ENCODE measurements around the gene MTSS2.
"Not testable (repeated sequence)": the region's sequence is repeated elsewhere in the genome, so short reads cannot be mapped to it uniquely, and the experiment has no call there.

Gene MTSS2

GRCh38 chr16:70650216-70650615, 35.6 kb downstream of the MTSS2 start:
- DNase-seq, result no peak

DNA sequence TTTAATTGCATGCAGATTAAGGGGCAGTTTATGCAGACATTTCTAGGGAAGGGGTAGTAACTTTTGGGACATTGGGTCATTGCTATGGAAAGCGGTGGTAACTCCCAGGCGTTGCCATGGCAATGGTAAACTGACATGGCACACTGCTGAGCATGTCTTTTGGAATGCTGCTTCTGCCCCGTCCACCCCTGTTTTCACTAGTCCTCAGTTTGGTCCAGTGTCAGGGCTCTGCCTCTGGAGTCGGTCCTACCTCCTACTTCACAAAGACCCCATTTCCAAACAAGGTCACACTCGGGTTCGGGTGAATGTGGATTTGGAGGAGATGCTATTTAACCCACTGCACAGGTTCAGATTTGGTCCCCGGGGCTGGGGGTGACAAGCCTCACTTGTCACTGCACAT, 36.6 kb downstream of the MTSS2 start:
- DNase-seq, result no peak

DNA sequence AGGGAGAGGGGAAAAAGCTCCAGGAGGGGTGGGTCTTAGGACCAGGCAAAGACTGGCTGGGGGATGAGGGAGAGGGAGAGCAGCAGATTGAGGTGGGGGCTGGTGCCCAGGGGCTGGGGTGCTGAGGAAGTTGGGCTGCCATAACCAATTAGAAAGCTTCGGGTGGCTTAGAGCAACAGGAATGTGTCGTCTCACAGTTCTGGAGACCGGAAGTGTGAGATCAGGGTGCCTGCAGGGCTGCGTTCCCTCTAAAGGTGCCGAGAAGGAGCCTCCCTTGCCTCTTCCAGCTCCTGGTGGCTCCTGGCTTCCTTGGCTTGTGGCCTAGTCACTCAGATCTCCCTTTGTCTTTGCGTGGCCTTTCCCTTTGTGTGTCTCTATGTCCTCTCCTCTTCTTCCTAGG, 37.2 kb downstream of the MTSS2 start:
- DNase-seq, result no peak

DNA sequence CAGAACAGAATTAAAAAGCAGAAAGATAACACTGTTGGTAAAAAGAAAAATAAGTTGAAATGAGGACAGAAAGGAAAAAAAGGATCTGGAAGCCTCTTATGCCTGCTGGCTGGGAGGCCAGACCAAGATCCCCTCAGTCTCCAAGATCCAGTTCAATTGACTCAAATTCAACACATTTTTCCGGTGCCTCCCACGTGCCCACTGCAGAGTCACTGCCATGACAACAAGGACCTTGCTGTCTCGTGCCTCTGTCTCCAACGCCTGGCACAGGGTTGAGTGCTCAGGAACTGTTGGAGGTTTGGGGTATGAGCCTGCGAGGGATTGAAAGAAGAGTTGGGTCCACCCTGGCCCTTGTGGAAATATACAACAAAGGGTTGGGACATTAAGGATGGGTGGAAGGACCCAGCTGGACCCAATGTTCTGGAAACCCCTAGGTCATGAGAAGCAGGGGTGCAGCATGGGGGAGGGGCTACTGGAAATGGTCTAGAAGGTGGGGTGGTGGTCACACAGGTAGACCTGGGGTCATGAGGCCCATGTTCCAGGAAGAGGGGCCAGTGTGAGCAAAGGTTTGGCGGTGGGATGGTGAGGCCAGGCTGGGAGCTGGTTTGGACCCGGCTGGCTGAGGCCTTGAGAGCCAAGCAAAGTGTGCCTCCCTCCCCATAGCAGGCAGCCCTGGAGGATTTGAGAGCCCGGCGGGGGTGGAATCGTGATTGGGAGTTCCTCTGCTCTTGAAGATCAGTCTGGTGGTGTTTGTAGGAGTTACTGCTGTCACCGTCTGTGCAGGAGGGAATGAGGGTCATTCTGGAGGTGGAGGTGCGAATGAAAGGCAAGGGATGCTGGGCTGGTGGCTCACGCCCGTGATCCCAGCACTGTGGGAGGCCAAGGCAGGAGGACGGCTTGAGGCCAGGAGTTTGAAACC, 38.2 kb downstream of the MTSS2 start:
- DNase-seq, result no peak

GRCh38 chr16:70646260-70647241, 39.3 kb downstream of the MTSS2 start, which contains the start of gene IL34:
Gene IL34 (plus strand): TSS chr16:70646559. CDS start chr16:70646948, 389 bp downstream.
- DNase-seq, result no peak

DNA sequence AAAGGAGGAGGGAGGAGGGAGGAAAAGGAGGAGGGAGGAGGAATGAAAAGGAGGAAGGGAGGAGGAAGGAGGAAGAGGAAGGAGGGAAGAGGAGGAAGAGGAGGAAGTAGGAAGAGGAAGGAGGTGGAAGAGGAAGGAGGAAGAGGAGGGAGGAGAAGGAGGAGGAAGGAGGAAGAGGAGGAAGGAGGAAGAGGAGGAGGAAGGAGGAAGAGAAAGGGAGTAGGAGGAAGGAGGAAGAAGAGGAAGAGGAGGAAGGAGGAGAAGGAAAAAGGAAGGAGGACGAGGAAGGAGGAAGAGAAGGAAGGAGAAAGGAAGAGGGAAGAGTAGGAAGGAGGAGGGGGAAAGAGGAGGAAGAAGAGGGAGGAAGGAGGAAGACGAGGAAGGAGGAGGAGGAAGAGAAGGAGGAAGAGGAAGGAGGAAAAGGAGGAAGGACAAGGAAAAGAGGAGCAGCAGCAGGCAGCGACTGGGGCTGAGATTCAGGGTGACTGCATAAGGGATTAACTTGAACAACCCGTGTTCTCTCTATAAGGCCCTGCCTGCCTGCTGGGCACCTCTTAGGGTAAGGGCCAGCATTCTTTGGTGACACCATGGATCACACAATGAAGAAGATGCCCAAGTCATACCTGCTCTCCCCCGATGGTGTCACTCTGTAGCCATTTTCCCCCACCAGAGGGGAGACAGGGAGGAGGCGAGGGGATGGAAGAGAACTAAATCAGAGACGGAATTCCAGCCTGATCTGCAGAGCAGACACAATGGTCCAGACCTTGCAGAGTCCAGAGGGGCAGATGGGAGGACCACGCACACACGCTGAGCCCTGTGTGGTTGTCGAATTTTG, 40.9 kb downstream of the MTSS2 start:
- DNase-seq, result no peak

DNA sequence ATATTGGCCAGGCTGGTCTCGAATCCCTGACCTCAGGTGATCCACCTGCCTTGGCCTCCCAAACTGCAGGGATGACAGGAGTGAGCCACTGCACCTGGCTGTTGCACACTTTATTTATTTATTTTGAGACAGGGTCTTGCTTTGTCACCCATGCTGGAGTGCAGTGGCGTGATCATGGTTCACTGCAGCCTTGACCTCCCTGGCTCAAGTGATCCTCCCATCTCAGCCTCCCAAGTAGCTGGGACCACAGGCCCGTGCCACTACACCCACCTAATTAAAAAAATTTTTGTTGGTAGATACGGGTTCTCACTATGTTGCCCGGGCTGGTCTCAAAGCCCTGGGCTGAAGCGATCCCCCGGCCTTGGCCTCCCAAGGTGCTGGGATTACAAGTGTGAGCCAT, 42.6 kb downstream of the MTSS2 start:
- not testable (repeated sequence) for DNase-seq

GRCh38 chr16:70642633-70643032, 43.2 kb downstream of the MTSS2 start:
- DNase-seq, result no peak

DNA sequence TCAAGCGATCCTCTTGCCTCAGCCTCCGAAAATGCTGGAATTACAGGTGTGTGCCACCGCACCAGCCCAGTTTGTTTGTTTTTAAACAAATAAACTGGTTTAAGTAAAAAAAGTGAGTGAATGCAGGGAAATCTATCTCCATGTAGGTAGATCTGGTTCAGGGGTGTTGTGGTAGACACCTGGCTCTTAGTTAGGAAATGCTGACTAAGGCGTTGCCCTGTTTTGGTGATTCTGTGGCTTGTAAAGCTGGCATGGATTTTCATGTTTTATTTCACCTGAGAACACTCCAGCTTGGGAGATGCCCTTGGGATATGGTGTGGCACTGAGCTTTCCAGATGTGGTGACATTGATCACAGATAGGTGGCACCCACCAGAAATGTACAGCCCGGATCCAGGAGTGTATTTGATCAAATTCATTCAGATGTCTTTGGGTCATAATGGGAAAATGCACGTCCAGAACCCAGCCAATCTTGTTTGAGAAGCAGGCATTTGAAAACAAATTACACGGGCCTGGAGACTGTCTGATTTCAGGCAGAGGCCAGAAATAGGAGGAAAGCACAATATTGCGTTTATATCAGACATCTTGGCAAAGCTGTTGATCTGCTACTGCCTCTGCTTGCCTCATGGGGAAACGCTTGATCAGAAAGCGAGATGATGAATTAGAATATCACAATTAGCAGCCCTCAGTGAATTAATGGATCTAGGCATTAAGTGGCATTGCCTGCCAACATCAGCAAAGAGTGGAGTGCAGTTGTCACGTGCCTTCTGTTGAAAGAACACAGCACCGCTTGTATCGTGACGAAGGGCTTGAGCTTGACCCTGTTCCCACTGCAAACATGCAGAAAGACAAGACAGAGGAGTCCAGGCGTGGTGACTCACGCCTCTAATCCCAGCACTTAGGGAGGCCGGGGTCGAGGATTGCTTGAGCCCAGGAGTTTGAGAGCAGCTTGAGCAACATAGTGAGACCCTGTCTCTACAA, 46.8 kb downstream of the MTSS2 start:
- DNase-seq, result no peak

Data from CD4-positive, alpha-beta T cell treated with Interleukin-17A for 4 hours (primary cell).